GM23338 (cell line): ENCODE measurements around the gene NLGN1.

Experiments
- CTCF ChIP-seq, 2 experiments: fragments of 200-600 bp in 1 of 2; sonication (generic) in 1 of 2; conservative IDR thresholded peaks; 2 replicates each; pipeline versions ENCODE4 v1.5.1 to v1.6.1; 2016 to 2017; ENCODE audit warnings: antibody characterized with exemption in 2 of 2, low read depth in 2 of 2, mild to moderate bottlenecking in 2 of 2, moderate library complexity in 1 of 2
- ETS1 ChIP-seq: IDR thresholded peaks from 2 replicates; pipeline ENCODE4 v1.6.1; 2016; ENCODE audit warnings: antibody characterized with exemption

- no peak for TF ChIP-seq CTCF (conservative IDR thresholded peaks at IDR 0.05; ENCODE audit: low read depth in 2 of 2)
- no peak for TF ChIP-seq ETS1
Observed at GRCh38 chr3:174216946-174217718, 819.6 kb downstream of the NLGN1 start.
